Fibroblast of mammary gland (primary cell): ENCODE results near the gene EYA2.

Experiments used
- DNase-seq: peaks from one replicate; pipeline ENCODE4 v3.0.0-alpha.2; 2010; ENCODE audit warnings: low read depth
- H3K4me3 ChIP-seq: 2 replicates; pipeline ENCODE4 v1.5.1; 2011; ENCODE audit warnings: low read depth, mild to moderate bottlenecking, low read length, moderate library complexity; ENCODE audit not compliant: control insufficient read depth
- TF ChIP-seq, protein P1 (sequence below): conservative IDR thresholded peaks from 2 replicates; pipeline ENCODE4 v1.5.1; 2011; ENCODE audit warnings: low read depth, low read length, inconsistent platforms; ENCODE audit not compliant: control insufficient read depth, insufficient read depth

EYA2 gene

DNA sequence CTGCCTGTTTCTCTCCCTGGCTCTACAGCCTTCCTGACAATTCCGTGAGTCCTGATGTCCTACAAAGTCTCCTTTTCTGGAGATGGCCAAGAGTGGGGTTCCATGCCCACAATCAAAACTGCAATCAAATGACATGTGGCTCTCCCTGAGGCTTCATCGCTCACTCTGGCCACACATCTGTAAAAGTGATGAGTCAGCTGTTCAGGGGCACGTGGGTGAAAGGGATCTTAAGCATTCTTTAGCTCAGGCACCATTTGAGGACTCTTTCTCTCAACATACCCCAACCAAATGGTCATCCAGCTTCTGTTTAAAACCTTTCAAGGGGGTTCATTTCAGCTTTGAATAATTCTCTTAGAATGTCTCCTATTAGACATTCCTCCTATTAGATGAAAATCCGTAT is 42.3 kb upstream of the EYA2 start:
- DNase-seq, result no peak
- H3K4me3 ChIP-seq, result no peak overlapping the region
- TF ChIP-seq, protein P1, sequence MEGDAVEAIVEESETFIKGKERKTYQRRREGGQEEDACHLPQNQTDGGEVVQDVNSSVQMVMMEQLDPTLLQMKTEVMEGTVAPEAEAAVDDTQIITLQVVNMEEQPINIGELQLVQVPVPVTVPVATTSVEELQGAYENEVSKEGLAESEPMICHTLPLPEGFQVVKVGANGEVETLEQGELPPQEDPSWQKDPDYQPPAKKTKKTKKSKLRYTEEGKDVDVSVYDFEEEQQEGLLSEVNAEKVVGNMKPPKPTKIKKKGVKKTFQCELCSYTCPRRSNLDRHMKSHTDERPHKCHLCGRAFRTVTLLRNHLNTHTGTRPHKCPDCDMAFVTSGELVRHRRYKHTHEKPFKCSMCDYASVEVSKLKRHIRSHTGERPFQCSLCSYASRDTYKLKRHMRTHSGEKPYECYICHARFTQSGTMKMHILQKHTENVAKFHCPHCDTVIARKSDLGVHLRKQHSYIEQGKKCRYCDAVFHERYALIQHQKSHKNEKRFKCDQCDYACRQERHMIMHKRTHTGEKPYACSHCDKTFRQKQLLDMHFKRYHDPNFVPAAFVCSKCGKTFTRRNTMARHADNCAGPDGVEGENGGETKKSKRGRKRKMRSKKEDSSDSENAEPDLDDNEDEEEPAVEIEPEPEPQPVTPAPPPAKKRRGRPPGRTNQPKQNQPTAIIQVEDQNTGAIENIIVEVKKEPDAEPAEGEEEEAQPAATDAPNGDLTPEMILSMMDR, result no peak

DNA sequence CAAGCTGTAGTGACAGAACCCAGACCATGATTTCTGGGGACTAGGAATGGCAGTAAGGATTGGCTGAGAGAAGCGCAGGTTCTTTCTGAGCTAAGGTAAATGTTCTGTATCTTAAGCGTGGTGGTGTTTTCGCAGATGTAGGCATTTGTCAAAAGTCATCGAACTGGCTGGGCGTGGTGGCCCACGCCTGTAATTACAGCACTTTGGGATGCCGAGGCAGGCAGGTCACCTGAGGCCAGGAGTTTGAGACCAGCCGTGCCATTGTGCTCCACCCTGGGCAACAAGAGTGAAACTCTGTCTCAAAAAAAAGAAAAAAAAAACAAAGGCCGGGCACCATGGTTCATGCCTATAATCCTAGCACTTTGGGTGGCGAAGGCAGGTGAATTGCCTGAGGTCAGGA is 40.7 kb upstream of the EYA2 start:
- DNase-seq, result no peak
- H3K4me3 ChIP-seq, result no peak overlapping the region
- TF ChIP-seq, protein P1, result no peak

DNA sequence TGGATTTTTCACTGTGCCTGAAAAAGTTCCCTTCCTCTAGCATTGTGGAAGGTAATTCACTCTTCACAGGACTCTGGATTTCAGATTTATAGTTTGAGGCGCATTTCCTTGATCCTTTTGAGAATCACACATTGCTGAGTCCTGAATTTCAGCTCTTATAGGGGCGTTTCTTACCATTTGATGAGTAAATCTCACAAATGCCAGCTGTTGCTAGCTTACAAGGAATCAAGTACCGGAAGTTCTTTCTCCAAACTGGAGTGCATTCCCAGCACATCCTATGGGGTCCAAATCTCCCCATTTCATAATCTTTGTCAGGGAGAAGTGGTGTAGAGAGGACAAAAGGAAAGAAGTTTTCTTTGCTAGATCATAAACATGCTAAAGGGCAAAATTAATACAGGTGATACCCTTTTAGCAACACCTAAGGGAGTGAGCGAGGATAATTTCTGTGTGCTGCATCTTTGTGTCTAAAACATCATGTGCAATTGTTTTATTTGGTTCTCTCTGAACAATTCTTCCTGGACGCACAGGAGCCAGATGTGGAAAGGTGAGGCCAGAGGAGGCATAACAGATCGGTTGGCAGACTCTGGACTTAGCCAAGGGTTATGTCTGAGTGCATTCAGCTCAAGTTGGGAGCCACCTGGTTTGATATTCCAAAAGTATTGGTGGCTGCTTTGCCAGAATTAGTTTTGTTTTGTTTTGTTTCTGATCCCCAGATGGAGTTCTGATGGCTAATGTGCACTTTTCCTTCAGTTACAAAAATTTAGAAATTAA is 37.4 kb upstream of the EYA2 start:
- TF ChIP-seq, protein P1, result no peak
- DNase-seq, result no peak
- H3K4me3 ChIP-seq, result no peak overlapping the region

DNA sequence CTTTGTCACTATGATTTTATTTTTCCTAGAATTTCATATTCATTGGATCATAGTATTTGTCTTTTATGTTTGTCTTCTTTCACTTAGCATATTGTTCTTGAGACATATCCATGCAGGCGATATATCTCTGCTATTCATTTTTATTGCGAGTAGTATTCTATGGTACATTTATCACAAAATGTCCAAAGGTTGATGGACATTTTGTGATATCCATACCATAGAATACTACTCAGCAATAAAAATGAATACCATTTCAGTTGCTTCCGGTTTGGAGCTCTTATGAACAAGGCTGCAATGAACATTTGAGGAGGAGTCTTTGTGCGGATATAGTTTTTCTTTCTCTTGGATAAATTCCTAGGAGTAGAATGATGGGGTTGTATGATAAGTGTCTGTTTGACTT is 28.8 kb upstream of the EYA2 start:
- TF ChIP-seq, protein P1, result no peak
- no peak overlapping the region for H3K4me3 ChIP-seq
- DNase-seq, result no peak

DNA sequence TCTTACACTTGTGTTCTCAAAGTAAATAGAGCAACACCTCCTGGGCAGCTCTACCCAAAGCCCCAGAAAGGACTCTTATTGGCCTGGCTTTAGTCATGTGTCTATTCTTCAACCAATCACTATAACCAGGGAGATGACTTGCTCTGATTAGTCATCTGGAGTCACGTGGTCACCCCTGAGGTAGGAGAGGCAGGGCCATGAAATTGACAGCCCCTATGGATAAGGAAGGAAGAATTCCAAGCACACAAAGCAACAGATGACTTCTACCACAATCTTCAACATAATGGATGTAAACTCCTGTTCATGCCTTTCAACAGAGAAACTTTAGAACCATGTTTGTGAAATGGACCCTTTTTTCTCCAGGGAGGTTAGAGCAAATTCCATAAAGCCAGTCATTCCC is 24.6 kb upstream of the EYA2 start:
- TF ChIP-seq, protein P1, result no peak
- H3K4me3 ChIP-seq, result no peak overlapping the region
- no peak for DNase-seq

DNA sequence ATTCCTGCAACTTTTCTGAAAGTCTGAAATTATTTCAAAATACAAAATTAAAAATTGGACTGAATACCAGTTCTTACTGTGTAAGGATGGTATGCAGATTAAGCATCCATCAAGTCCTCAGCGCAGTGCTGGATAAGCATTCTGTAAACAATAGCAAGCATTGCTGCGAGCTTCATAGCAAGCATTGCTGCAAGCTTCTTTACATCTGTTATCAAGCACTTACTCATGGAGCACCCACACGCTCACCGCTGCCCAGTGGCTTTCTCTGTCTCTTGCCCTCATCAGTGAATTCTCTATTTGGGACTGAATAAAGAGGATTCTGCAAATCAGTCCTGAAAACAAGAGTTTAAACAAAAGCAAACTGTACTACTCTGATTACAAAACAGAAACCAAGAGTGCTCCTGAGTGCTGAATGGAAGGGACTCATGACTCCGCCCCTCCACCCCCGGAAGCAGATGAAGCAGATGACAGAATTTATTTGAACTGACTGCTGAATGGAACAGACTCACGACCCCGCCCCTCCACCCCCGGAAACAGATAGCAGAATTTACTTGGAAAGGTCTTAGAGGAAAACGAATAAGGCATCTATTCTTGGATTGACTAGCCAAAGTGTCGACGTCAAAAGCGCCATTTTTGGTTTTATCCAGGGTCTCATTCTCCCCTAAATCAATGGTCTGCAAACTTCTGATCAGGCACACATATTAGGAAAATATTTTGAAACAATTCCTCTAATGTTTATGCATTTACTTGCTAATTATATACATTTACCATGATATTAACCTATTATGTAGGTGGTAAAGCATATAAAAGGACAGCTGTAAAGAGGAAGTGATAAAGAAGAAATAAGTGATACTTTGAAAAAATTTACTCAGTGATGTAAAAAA is 22.1 kb upstream of the EYA2 start:
- H3K4me3 ChIP-seq, result peak overlapping the region; percentile 28
- TF ChIP-seq, protein P1, result no peak
- peak; percentile 42 for DNase-seq
